Gastroesophageal sphincter (tissue), 4 donors: ENCODE measurements around the gene ZBTB20. TPM values are rescaled to one million over a fixed set of nuclear protein-coding genes. Genes with fewer than 3 reads are reported as not detected.
A peak's percentile ranks its signal among the peaks of the same experiment; 100 is the strongest.

Source experiments
- ATAC-seq: fragments of 150-250 bp; one replicate; pipeline ENCODE4 v1.9.1; 2016; ENCODE audit warnings: mild to moderate bottlenecking, moderate library complexity
- H3K27ac ChIP-seq, 4 donors: fragments of 200-600 bp; sonication (generic) in 3 of 4; 1 replicate in 3 of 4; 2 replicates in 1 of 4; pipeline ENCODE4 v1.5.1; 2016 to 2019
- H3K27me3 ChIP-seq: fragments of 200-600 bp; sonication (generic); one replicate; pipeline ENCODE4 v1.5.1; 2019
- H3K36me3 ChIP-seq, 2 donors: fragments of 200-600 bp; sonication (generic); one replicate each; pipeline ENCODE4 v1.5.1; 2019; ENCODE audit warnings: control low read depth in 1 of 2
- H3K4me1 ChIP-seq, 3 donors: fragments of 200-600 bp; sonication (generic); 1 replicate in 2 of 3; 2 replicates in 1 of 3; pipeline ENCODE4 v1.5.1; 2016 to 2019; ENCODE audit warnings: control low read depth in 2 of 3
- H3K4me3 ChIP-seq, 2 donors: fragments of 200-600 bp; sonication (generic); one replicate each; pipeline ENCODE4 v1.5.1; 2019; ENCODE audit warnings: mild to moderate bottlenecking in 1 of 2, moderate library complexity in 1 of 2
- H3K9me3 ChIP-seq, 3 donors: fragments of 200-600 bp; sonication (generic); one replicate each; pipeline ENCODE4 v1.5.1; 2017 to 2019; ENCODE audit warnings: control low read depth in 2 of 3
- CTCF ChIP-seq, 4 experiments: fragments of 200-600 bp in 2 of 4; fragments of 450-650 bp in 2 of 4; sonication (generic) in 1 of 4; IDR thresholded peaks; one replicate each; pipeline ENCODE4 v1.5.1; 2017 to 2019; ENCODE audit warnings: antibody characterized with exemption in 4 of 4, mild to moderate bottlenecking in 2 of 4, moderate library complexity in 2 of 4
- EP300 ChIP-seq: sonication (generic); formaldehyde crosslinking; IDR thresholded peaks from one replicate; pipeline ENCODE4 v1.6.1; 2017; ENCODE audit warnings: antibody characterized with exemption, mild to moderate bottlenecking
- POLR2A ChIP-seq, 2 donors: fragments of 450-650 bp; IDR thresholded peaks; one replicate each; pipeline ENCODE4 v1.6.1; 2017; ENCODE audit warnings: antibody characterized with exemption in 2 of 2, mild to moderate bottlenecking in 2 of 2, moderate library complexity in 1 of 2
- POLR2AphosphoS5 ChIP-seq: sonication (generic); formaldehyde crosslinking; IDR thresholded peaks from one replicate; pipeline ENCODE4 v1.6.1; 2017; ENCODE audit warnings: antibody characterized with exemption
- WGBS, 2 donors: methylation state at CpG; one replicate each; pipeline ENCODE4 v1.1.5; 2018; ENCODE audit warnings: low coverage in 1 of 2; 5-methylcytosine and 5-hydroxymethylcytosine counted together
- total RNA-seq, 4 donors: library from RNA; depleted of rRNA; stranded (reverse); fragments of >200 nt; gene quantifications; one replicate each; pipeline ENCODE4 v1.1.0, GENCODE V29; 2016

Gene ZBTB20
- total RNA-seq, 4 donors from 2014 or later = 53.1 to 113 (median 98.4) TPM

GRCh38 chr3:114899186-114899931 is 247.7 kb downstream of the ZBTB20 start:
- H3K36me3 ChIP-seq = no peaks in the 10 kb centered on the region
- WGBS, 2 donors = 26 to 37% methylated on average over 3 to 4 of the region's 4 CpGs
- no peak for TF ChIP-seq POLR2AphosphoS5
- no peak for TF ChIP-seq EP300
- TF ChIP-seq CTCF (IDR thresholded peaks at IDR 0.05) = no peak
- no peak for TF ChIP-seq POLR2A (IDR thresholded peaks at IDR 0.05)
- H3K4me1 ChIP-seq = peaks cover 0 to 49% (median 12%) of the 10 kb centered on the region in 3 donors
- H3K9me3 ChIP-seq = no peaks in the 10 kb centered on the region
- H3K27me3 ChIP-seq = no peaks in the 10 kb centered on the region
- peak overlapping the region in 1 of 2 donors; percentile 10 for H3K4me3 ChIP-seq
- peak overlapping the region in 3 of 4 donors; percentile 18 to 38 (median 29) for H3K27ac ChIP-seq
- ATAC-seq = no peak

GRCh38 chr3:114896978-114897377 is 250.1 kb downstream of the ZBTB20 start:
- H3K36me3 ChIP-seq = no peaks in the 10 kb centered on the region
- WGBS, 2 donors = 80 to 100% methylated on average over 1 of the region's 1 CpG
- peaks cover 0 to 43% (median 8%) of the 10 kb centered on the region in 3 donors for H3K4me1 ChIP-seq
- no peak overlapping the region for H3K4me3 ChIP-seq
- ATAC-seq = no peak
- no peak overlapping the region for H3K27ac ChIP-seq
- H3K27me3 ChIP-seq = no peaks in the 10 kb centered on the region
- TF ChIP-seq POLR2A (IDR thresholded peaks at IDR 0.05) = no peak
- TF ChIP-seq CTCF (IDR thresholded peaks at IDR 0.05) = no peak
- no peak for TF ChIP-seq EP300
- no peak for TF ChIP-seq POLR2AphosphoS5
- H3K9me3 ChIP-seq = no peaks in the 10 kb centered on the region

- Histone ChIP-seq H3K27ac (peak overlapping the region in 1 of 4 donors; percentile 5), H3K4me3 (no peak overlapping the region)
- no peak for ATAC-seq
Measured at GRCh38 chr3:114893361-114893760, 253.7 kb downstream of the ZBTB20 start.

GRCh38 chr3:114892880-114893279 is 254.2 kb downstream of the ZBTB20 start:
- Histone ChIP-seq H3K27ac (peak overlapping the region in 1 of 4 donors; percentile 5), H3K27me3 (no peaks in the 10 kb centered on the region), H3K4me1 (peaks cover 0 to 15% (median 0%) of the 10 kb centered on the region in 3 donors), H3K9me3 (no peaks in the 10 kb centered on the region), H3K36me3 (no peaks in the 10 kb centered on the region), H3K4me3 (no peak overlapping the region)
- TF ChIP-seq POLR2AphosphoS5 (no peak), EP300 (no peak), CTCF (IDR thresholded peaks at IDR 0.05) (no peak), POLR2A (IDR thresholded peaks at IDR 0.05) (no peak)
- no peak for ATAC-seq
- 75 to 100% methylated on average over 1 to 2 of the region's 3 CpGs for WGBS, 2 donors

More at GRCh38 chr3:114893361-114893760, 253.7 kb downstream of the ZBTB20 start:
- Histone ChIP-seq H3K27me3 (no peaks in the 10 kb centered on the region), H3K9me3 (no peaks in the 10 kb centered on the region), H3K36me3 (no peaks in the 10 kb centered on the region), H3K4me1 (peaks cover 0 to 15% (median 0%) of the 10 kb centered on the region in 3 donors)
- TF ChIP-seq EP300 (no peak), POLR2AphosphoS5 (no peak), CTCF (IDR thresholded peaks at IDR 0.05) (no peak), POLR2A (IDR thresholded peaks at IDR 0.05) (no peak)
